ENCODE results near the gene ERG.

GRCh38 chr21:38524168-38525153 is 26.2 kb upstream of the ERG start:
- no peak for TF ChIP-seq CTCF (IDR thresholded peaks at IDR 0.05)
- no peak for TF ChIP-seq ELF1 (IDR thresholded peaks at IDR 0.05)
- no peak for TF ChIP-seq TCF12 (IDR thresholded peaks at IDR 0.05)
- no peak for TF ChIP-seq MXI1 (IDR thresholded peaks at IDR 0.05; ENCODE audit: low read depth, low read length)
- no peak for TF ChIP-seq GABPA (IDR thresholded peaks at IDR 0.05; ENCODE audit: low read depth)
- no peak for TF ChIP-seq TAF1 (IDR thresholded peaks at IDR 0.05; ENCODE audit: borderline replicate concordance, low read depth, low read length)
- TF ChIP-seq EZH2phosphoT487 (IDR thresholded peaks at IDR 0.05; ENCODE audit: borderline replicate concordance, low read depth), result no peak
- no peak for TF ChIP-seq RAD21 (IDR thresholded peaks at IDR 0.05; ENCODE audit: low read length)
- no peak for TF ChIP-seq ZBTB33 (IDR thresholded peaks at IDR 0.05; ENCODE audit: borderline replicate concordance, low read depth)
- no peak for TF ChIP-seq GATA2 (CRISPR knock-in tag; IDR thresholded peaks at IDR 0.05)
- no peak for TF ChIP-seq EP300 (IDR thresholded peaks at IDR 0.05; ENCODE audit: borderline replicate concordance in 1 of 2, low read depth in 1 of 2, low read length in 1 of 2)
- TF ChIP-seq POLR2AphosphoS5 (IDR thresholded peaks at IDR 0.05; ENCODE audit: low read depth, low read length), result no peak
